DOHH2 (cell line): ENCODE data around the gene FTCD.

Experiments used
- H3F3A ChIP-seq: fragments of 200-600 bp; sonication (generic), shearing (Covaris generic); 2 replicates; pipeline ENCODE4 v1.6.0; 2016; ENCODE audit warnings: antibody characterized with exemption, mild to moderate bottlenecking; ENCODE audit not compliant: control insufficient read depth, insufficient read depth
- H3K27ac ChIP-seq: fragments of 200-600 bp; sonication (generic); 2 replicates; pipeline ENCODE4 v1.5.1; 2014; ENCODE audit warnings: low read depth, mild to moderate bottlenecking, low read length, moderate library complexity
- H3K27me3 ChIP-seq: fragments of 200-600 bp; sonication (generic); 2 replicates; pipeline ENCODE4 v1.6.1; 2014; ENCODE audit warnings: mild to moderate bottlenecking, low read length, mixed read lengths; ENCODE audit not compliant: control insufficient read depth
- H3K36me3 ChIP-seq: fragments of 200-600 bp; sonication (generic); 2 replicates; pipeline ENCODE4 v1.6.1; 2014; ENCODE audit warnings: mild to moderate bottlenecking, low read length, moderate library complexity, mixed read lengths; ENCODE audit not compliant: control insufficient read depth
- H3K4me1 ChIP-seq: fragments of 200-600 bp; sonication (generic); 2 replicates; pipeline ENCODE4 v1.6.1; 2014; ENCODE audit warnings: mild to moderate bottlenecking, low read length, mixed read lengths; ENCODE audit not compliant: control insufficient read depth
- H3K4me2 ChIP-seq: fragments of 200-600 bp; sonication (generic); 2 replicates; pipeline ENCODE4 v1.6.0; 2014; ENCODE audit warnings: mild to moderate bottlenecking, low read length, moderate library complexity
- H3K4me3 ChIP-seq: fragments of 200-600 bp; sonication (generic); 2 replicates; pipeline ENCODE4 v1.5.1; 2014; ENCODE audit warnings: mild to moderate bottlenecking, low read length, mixed read lengths
- H3K79me2 ChIP-seq: fragments of 200-600 bp; sonication (generic); 2 replicates; pipeline ENCODE4 v1.6.1; 2014; ENCODE audit warnings: mild to moderate bottlenecking, low read length, mixed read lengths; ENCODE audit not compliant: control insufficient read depth
- H3K9me2 ChIP-seq: fragments of 200-600 bp; sonication (generic); replicated peaks from 2 replicates; pipeline ENCODE4 v1.6.1; 2014; ENCODE audit warnings: mild to moderate bottlenecking, low read length, mixed read lengths; ENCODE audit not compliant: control insufficient read depth
- H3K9me3 ChIP-seq: fragments of 200-600 bp; sonication (generic); 2 replicates; pipeline ENCODE4 v1.6.1; 2014; ENCODE audit warnings: antibody characterized with exemption, low read length, mixed read lengths; ENCODE audit not compliant: control insufficient read depth, insufficient read depth
- H4K20me1 ChIP-seq: fragments of 200-600 bp; sonication (generic); 2 replicates; pipeline ENCODE4 v1.6.0; 2014; ENCODE audit warnings: low read depth, mild to moderate bottlenecking, antibody characterized with exemption, low read length, moderate library complexity; ENCODE audit not compliant: control insufficient read depth, insufficient read depth
- CTCF ChIP-seq: fragments of 200-600 bp; sonication (generic); IDR thresholded peaks from one replicate; pipeline ENCODE4 v1.5.1; 2014; ENCODE audit warnings: antibody characterized with exemption, mild to moderate bottlenecking, low read depth, low read length; ENCODE audit not compliant: poor library complexity, severe bottlenecking
- EZH2phosphoT487 ChIP-seq: fragments of 200-600 bp; sonication (generic); IDR thresholded peaks from 2 replicates; pipeline ENCODE4 v1.6.1; 2017; ENCODE audit warnings: borderline replicate concordance, mild to moderate bottlenecking, antibody characterized with exemption, low read length, moderate library complexity, mixed read lengths

FTCD gene

GRCh38 chr21:46091631-46092025, 63.8 kb downstream of the FTCD start:
- Histone ChIP-seq H3K79me2 (no peaks in the 10 kb centered on the region), H4K20me1 (no peaks in the 10 kb centered on the region), H3K9me3 (peaks cover 23% of the 10 kb centered on the region), H3F3A (no peaks in the 10 kb centered on the region), H3K4me1 (no peaks in the 10 kb centered on the region), H3K27ac (no peak overlapping the region), H3K9me2 (no peaks in the 10 kb centered on the region), H3K36me3 (no peaks in the 10 kb centered on the region), H3K4me3 (no peak overlapping the region), H3K27me3 (no peaks in the 10 kb centered on the region), H3K4me2 (no peak overlapping the region)
- TF ChIP-seq EZH2phosphoT487 (no peak), CTCF (no peak)

- H3K27me3 ChIP-seq: no peaks in the 10 kb centered on the region
These were observed 64.3 kb downstream of the FTCD start for GRCh38 chr21:46091118-46091517.

GRCh38 chr21:46089285-46089684, 66.1 kb downstream of the FTCD start:
- Histone ChIP-seq H3K79me2 (no peaks in the 10 kb centered on the region), H3K27me3 (no peaks in the 10 kb centered on the region), H3K9me3 (peaks cover 23% of the 10 kb centered on the region), H3K36me3 (no peaks in the 10 kb centered on the region), H3K4me2 (no peak overlapping the region), H3F3A (no peaks in the 10 kb centered on the region), H3K4me1 (no peaks in the 10 kb centered on the region), H3K9me2 (no peaks in the 10 kb centered on the region), H3K27ac (no peak overlapping the region), H4K20me1 (no peaks in the 10 kb centered on the region), H3K4me3 (no peak overlapping the region)
- TF ChIP-seq EZH2phosphoT487: no peak

More at GRCh38 chr21:46091118-46091517, 64.3 kb downstream of the FTCD start:
- Histone ChIP-seq H3K27ac (no peak overlapping the region), H3K4me1 (no peaks in the 10 kb centered on the region), H3K36me3 (no peaks in the 10 kb centered on the region), H3K79me2 (no peaks in the 10 kb centered on the region), H3K4me2 (no peak overlapping the region), H3K9me2 (no peaks in the 10 kb centered on the region), H3K9me3 (peaks cover 19% of the 10 kb centered on the region), H4K20me1 (no peaks in the 10 kb centered on the region), H3K4me3 (no peak overlapping the region), H3F3A (no peaks in the 10 kb centered on the region)
- TF ChIP-seq EZH2phosphoT487: no peak
- no peak for TF ChIP-seq CTCF

GRCh38 chr21:46088189-46088588, 67.2 kb downstream of the FTCD start:
- H3K27ac ChIP-seq: no peak overlapping the region
- H3F3A ChIP-seq: no peaks in the 10 kb centered on the region
- no peaks in the 10 kb centered on the region for H3K27me3 ChIP-seq
- no peaks in the 10 kb centered on the region for H3K36me3 ChIP-seq
- no peak overlapping the region for H3K4me3 ChIP-seq
- H3K9me2 ChIP-seq: no peaks in the 10 kb centered on the region
- no peak for TF ChIP-seq EZH2phosphoT487
- TF ChIP-seq CTCF: no peak
- no peak overlapping the region for H3K4me2 ChIP-seq
- H3K79me2 ChIP-seq: no peaks in the 10 kb centered on the region
- H4K20me1 ChIP-seq: no peaks in the 10 kb centered on the region
- peaks cover 34% of the 10 kb centered on the region for H3K9me3 ChIP-seq
- H3K4me1 ChIP-seq: no peaks in the 10 kb centered on the region
